ENCODE data around the gene TUBB2B. TPM values are rescaled to one million over a fixed set of nuclear protein-coding genes. Genes with fewer than 3 reads are reported as not detected.
"Not testable (repeated sequence)": the region's sequence is repeated elsewhere in the genome, so short reads cannot be mapped to it uniquely, and the experiment has no call there.

Gene TUBB2B
- total and polyA plus RNA-seq, 2 donors = 4.3 to 6.8 TPM

- WGBS = 66% methylated on average over 19 of the region's 19 CpGs
- Histone ChIP-seq H3K9me3 (ENCODE audit: control insufficient read depth in 2 of 2, insufficient read depth in 1 of 2, low read length in 1 of 2) (peaks cover 0 to 5% of the 10 kb centered on the region in 2 donors), H3K27me3 (ENCODE audit: control insufficient read depth in 2 of 2, insufficient read depth in 1 of 2, low read length in 1 of 2) (peaks cover 0 to 6% of the 10 kb centered on the region in 2 donors), H3K36me3 (ENCODE audit: control insufficient read depth in 2 of 2, insufficient read depth in 2 of 2, low read length in 1 of 2) (no peaks in the 10 kb centered on the region), H3K27ac (ENCODE audit: low read depth in 1 of 2, low read length in 1 of 2) (no peak overlapping the region), H3K4me3 (ENCODE audit: low read length in 2 of 2) (no peak overlapping the region), H3K4me1 (ENCODE audit: control insufficient read depth in 2 of 2, insufficient read depth in 2 of 2, low read length in 2 of 2) (no peaks in the 10 kb centered on the region)
- DNase-seq (ENCODE audit: low read depth in 6 of 9, low spot score in 9 of 9) = no peak
Observed at GRCh38 chr6:3194535-3195419, 32.7 kb downstream of the TUBB2B start.

- Histone ChIP-seq H3K9me3 (ENCODE audit: control insufficient read depth in 2 of 2, insufficient read depth in 1 of 2, low read length in 1 of 2) (peaks cover 0 to 5% of the 10 kb centered on the region in 2 donors), H3K27ac (ENCODE audit: low read depth in 1 of 2, low read length in 1 of 2) (no peak overlapping the region), H3K27me3 (ENCODE audit: control insufficient read depth in 2 of 2, insufficient read depth in 1 of 2, low read length in 1 of 2) (peaks cover 0 to 10% of the 10 kb centered on the region in 2 donors), H3K36me3 (ENCODE audit: control insufficient read depth in 2 of 2, insufficient read depth in 2 of 2, low read length in 1 of 2) (no peaks in the 10 kb centered on the region), H3K4me1 (ENCODE audit: control insufficient read depth in 2 of 2, insufficient read depth in 2 of 2, low read length in 2 of 2) (no peaks in the 10 kb centered on the region), H3K4me3 (ENCODE audit: low read length in 2 of 2) (no peak overlapping the region)
- no peak for DNase-seq (ENCODE audit: low read depth in 6 of 9, low spot score in 9 of 9)
- 95% methylated on average over 23 of the region's 23 CpGs for WGBS
Observed at GRCh38 chr6:3193102-3193849, 34.2 kb downstream of the TUBB2B start.

GRCh38 chr6:3190779-3191178 lies 36.7 kb downstream of the TUBB2B start:
- Histone ChIP-seq H3K4me1 (ENCODE audit: control insufficient read depth in 2 of 2, insufficient read depth in 2 of 2, low read length in 2 of 2) (no peaks in the 10 kb centered on the region), H3K36me3 (ENCODE audit: control insufficient read depth in 2 of 2, insufficient read depth in 2 of 2, low read length in 1 of 2) (no peaks in the 10 kb centered on the region), H3K9me3 (ENCODE audit: control insufficient read depth in 2 of 2, insufficient read depth in 1 of 2, low read length in 1 of 2) (peaks cover 0 to 5% of the 10 kb centered on the region in 2 donors), H3K27me3 (ENCODE audit: control insufficient read depth in 2 of 2, insufficient read depth in 1 of 2, low read length in 1 of 2) (peaks cover 0 to 13% of the 10 kb centered on the region in 2 donors), H3K27ac (ENCODE audit: low read depth in 1 of 2, low read length in 1 of 2) (no peak overlapping the region), H3K4me3 (ENCODE audit: low read length in 2 of 2) (no peak overlapping the region)
- DNase-seq (ENCODE audit: low read depth in 6 of 9, low spot score in 9 of 9) = no peak
- 96% methylated on average over 5 of the region's 5 CpGs for WGBS

- Histone ChIP-seq H3K4me3 (ENCODE audit: low read length in 2 of 2) (no peak overlapping the region), H3K9me3 (ENCODE audit: control insufficient read depth in 2 of 2, insufficient read depth in 1 of 2, low read length in 1 of 2) (peaks cover 0 to 3% of the 10 kb centered on the region in 2 donors), H3K27ac (ENCODE audit: low read depth in 1 of 2, low read length in 1 of 2) (no peak overlapping the region), H3K36me3 (ENCODE audit: control insufficient read depth in 2 of 2, insufficient read depth in 2 of 2, low read length in 1 of 2) (no peaks in the 10 kb centered on the region), H3K4me1 (ENCODE audit: control insufficient read depth in 2 of 2, insufficient read depth in 2 of 2, low read length in 2 of 2) (no peaks in the 10 kb centered on the region), H3K27me3 (ENCODE audit: control insufficient read depth in 2 of 2, insufficient read depth in 1 of 2, low read length in 1 of 2) (peaks cover 0 to 13% of the 10 kb centered on the region in 2 donors)
- WGBS = 88% methylated on average over 4 of the region's 4 CpGs
- DNase-seq (ENCODE audit: low read depth in 6 of 9, low spot score in 9 of 9) = no peak
Observed at GRCh38 chr6:3190056-3190455, 37.4 kb downstream of the TUBB2B start.

GRCh38 chr6:3189192-3189591 lies 38.3 kb downstream of the TUBB2B start:
- not testable (repeated sequence) for H3K4me1 ChIP-seq (ENCODE audit: control insufficient read depth in 2 of 2, insufficient read depth in 2 of 2, low read length in 2 of 2); DNase-seq (ENCODE audit: low read depth in 6 of 9, low spot score in 9 of 9); H3K9me3 ChIP-seq (ENCODE audit: control insufficient read depth in 2 of 2, insufficient read depth in 1 of 2, low read length in 1 of 2); H3K4me3 ChIP-seq (ENCODE audit: low read length in 2 of 2); H3K36me3 ChIP-seq (ENCODE audit: control insufficient read depth in 2 of 2, insufficient read depth in 2 of 2, low read length in 1 of 2); H3K27ac ChIP-seq (ENCODE audit: low read depth in 1 of 2, low read length in 1 of 2)
- WGBS = 97% methylated on average over 10 of the region's 10 CpGs
- peaks cover 0 to 13% of the 10 kb centered on the region in 2 donors for H3K27me3 ChIP-seq (ENCODE audit: control insufficient read depth in 2 of 2, insufficient read depth in 1 of 2, low read length in 1 of 2)

- Histone ChIP-seq H3K27me3 (ENCODE audit: control insufficient read depth in 2 of 2, insufficient read depth in 1 of 2, low read length in 1 of 2) (peaks cover 0 to 13% of the 10 kb centered on the region in 2 donors), H3K36me3 (ENCODE audit: control insufficient read depth in 2 of 2, insufficient read depth in 2 of 2, low read length in 1 of 2) (no peaks in the 10 kb centered on the region), H3K4me3 (ENCODE audit: low read length in 2 of 2) (no peak overlapping the region), H3K27ac (ENCODE audit: low read depth in 1 of 2, low read length in 1 of 2) (no peak overlapping the region), H3K9me3 (ENCODE audit: control insufficient read depth in 2 of 2, insufficient read depth in 1 of 2, low read length in 1 of 2) (peaks cover 0 to 3% of the 10 kb centered on the region in 2 donors), H3K4me1 (ENCODE audit: control insufficient read depth in 2 of 2, insufficient read depth in 2 of 2, low read length in 2 of 2) (no peaks in the 10 kb centered on the region)
- WGBS = 90% methylated on average over 7 of the region's 7 CpGs
- no peak for DNase-seq (ENCODE audit: low read depth in 6 of 9, low spot score in 9 of 9)
Observed at GRCh38 chr6:3188262-3188661, 39.2 kb downstream of the TUBB2B start.

- no peak overlapping the region for H3K27ac ChIP-seq (ENCODE audit: low read depth in 1 of 2, low read length in 1 of 2)
- WGBS = 96% methylated on average over 3 of the region's 3 CpGs
- H3K9me3 ChIP-seq (ENCODE audit: control insufficient read depth in 2 of 2, insufficient read depth in 1 of 2, low read length in 1 of 2) = peaks cover 0 to 3% of the 10 kb centered on the region in 2 donors
- DNase-seq (ENCODE audit: low read depth in 6 of 9, low spot score in 9 of 9) = no peak
- H3K4me3 ChIP-seq (ENCODE audit: low read length in 2 of 2) = no peak overlapping the region
- H3K36me3 ChIP-seq (ENCODE audit: control insufficient read depth in 2 of 2, insufficient read depth in 2 of 2, low read length in 1 of 2) = no peaks in the 10 kb centered on the region
- no peaks in the 10 kb centered on the region for H3K4me1 ChIP-seq (ENCODE audit: control insufficient read depth in 2 of 2, insufficient read depth in 2 of 2, low read length in 2 of 2)
- peaks cover 0 to 13% of the 10 kb centered on the region in 2 donors for H3K27me3 ChIP-seq (ENCODE audit: control insufficient read depth in 2 of 2, insufficient read depth in 1 of 2, low read length in 1 of 2)
Observed at GRCh38 chr6:3186974-3187382, 40.5 kb downstream of the TUBB2B start.

GRCh38 chr6:3183066-3183465 lies 44.4 kb downstream of the TUBB2B start:
- Histone ChIP-seq H3K27me3 (ENCODE audit: control insufficient read depth in 2 of 2, insufficient read depth in 1 of 2, low read length in 1 of 2) (peaks cover 2 to 5% of the 10 kb centered on the region in 2 donors), H3K27ac (ENCODE audit: low read depth in 1 of 2, low read length in 1 of 2) (no peak overlapping the region), H3K4me1 (ENCODE audit: control insufficient read depth in 2 of 2, insufficient read depth in 2 of 2, low read length in 2 of 2) (no peaks in the 10 kb centered on the region), H3K4me3 (ENCODE audit: low read length in 2 of 2) (no peak overlapping the region), H3K36me3 (ENCODE audit: control insufficient read depth in 2 of 2, insufficient read depth in 2 of 2, low read length in 1 of 2) (no peaks in the 10 kb centered on the region), H3K9me3 (ENCODE audit: control insufficient read depth in 2 of 2, insufficient read depth in 1 of 2, low read length in 1 of 2) (no peaks in the 10 kb centered on the region)
- no peak for DNase-seq (ENCODE audit: low read depth in 6 of 9, low spot score in 9 of 9)
- WGBS = 96% methylated on average over 4 of the region's 4 CpGs

GRCh38 chr6:3181105-3181504 lies 46.3 kb downstream of the TUBB2B start:
- H3K36me3 ChIP-seq (ENCODE audit: control insufficient read depth in 2 of 2, insufficient read depth in 2 of 2, low read length in 1 of 2) = no peaks in the 10 kb centered on the region
- H3K9me3 ChIP-seq (ENCODE audit: control insufficient read depth in 2 of 2, insufficient read depth in 1 of 2, low read length in 1 of 2) = no peaks in the 10 kb centered on the region
- H3K27ac ChIP-seq (ENCODE audit: low read depth in 1 of 2, low read length in 1 of 2) = no peak overlapping the region
- H3K4me1 ChIP-seq (ENCODE audit: control insufficient read depth in 2 of 2, insufficient read depth in 2 of 2, low read length in 2 of 2) = no peaks in the 10 kb centered on the region
- H3K27me3 ChIP-seq (ENCODE audit: control insufficient read depth in 2 of 2, insufficient read depth in 1 of 2, low read length in 1 of 2) = peaks cover 0 to 2% of the 10 kb centered on the region in 2 donors
- no peak overlapping the region for H3K4me3 ChIP-seq (ENCODE audit: low read length in 2 of 2)
- DNase-seq (ENCODE audit: low read depth in 6 of 9, low spot score in 9 of 9) = no peak
- WGBS = 95% methylated on average over 2 of the region's 2 CpGs

Data from thymus (tissue), 11 donors.